Stomach smooth muscle (tissue), 2 donors: Measurements from ENCODE around the gene FABP6.

Experiments
- H3K27ac ChIP-seq: one replicate; pipeline ENCODE4 v1.7.0; 2013; ENCODE audit warnings: mild to moderate bottlenecking, low read length, inconsistent platforms
- H3K27me3 ChIP-seq, 2 donors: one replicate each; pipeline ENCODE4 v1.7.0; 2013; ENCODE audit warnings: low read length in 2 of 2; ENCODE audit not compliant: insufficient read depth in 2 of 2, control insufficient read depth in 1 of 2
- H3K36me3 ChIP-seq, 2 donors: one replicate each; pipeline ENCODE4 v1.7.0; 2013; ENCODE audit warnings: low read length in 2 of 2; ENCODE audit not compliant: control insufficient read depth in 2 of 2, insufficient read depth in 2 of 2
- H3K4me1 ChIP-seq: one replicate; pipeline ENCODE4 v1.7.0; 2013; ENCODE audit warnings: low read length; ENCODE audit not compliant: control insufficient read depth, insufficient read depth
- H3K4me3 ChIP-seq, 2 donors: one replicate each; pipeline ENCODE4 v1.7.0; 2013; ENCODE audit warnings: low read length in 2 of 2
- H3K9ac ChIP-seq, 2 donors: one replicate each; pipeline ENCODE4 v1.7.0; 2013; ENCODE audit warnings: low read length in 2 of 2, mild to moderate bottlenecking in 1 of 2
- H3K9me3 ChIP-seq, 2 donors: one replicate each; pipeline ENCODE4 v1.7.0; 2013; ENCODE audit warnings: low read length in 2 of 2; ENCODE audit not compliant: control insufficient read depth in 2 of 2
- donor health status: healthy.
- donor health status: Pancreatic carcinoma.

Gene FABP6

GRCh38 chr5:160250226-160250625 is 20.9 kb downstream of the FABP6 start:
- Histone ChIP-seq H3K9me3 (no peaks in the 10 kb centered on the region), H3K9ac (no peak overlapping the region), H3K4me1 (no peaks in the 10 kb centered on the region), H3K27ac (no peak overlapping the region), H3K4me3 (no peak overlapping the region), H3K36me3 (peaks cover 0 to 2% of the 10 kb centered on the region in 2 donors), H3K27me3 (no peaks in the 10 kb centered on the region)

GRCh38 chr5:160250826-160251225 is 21.5 kb downstream of the FABP6 start:
- Histone ChIP-seq H3K27ac (no peak overlapping the region), H3K27me3 (no peaks in the 10 kb centered on the region), H3K4me1 (no peaks in the 10 kb centered on the region), H3K4me3 (no peak overlapping the region), H3K9me3 (no peaks in the 10 kb centered on the region), H3K36me3 (peaks cover 0 to 2% of the 10 kb centered on the region in 2 donors), H3K9ac (no peak overlapping the region)

- Histone ChIP-seq H3K9ac (no peak overlapping the region), H3K9me3 (no peaks in the 10 kb centered on the region), H3K27ac (no peak overlapping the region), H3K4me3 (no peak overlapping the region), H3K36me3 (peaks cover 0 to 2% of the 10 kb centered on the region in 2 donors), H3K27me3 (no peaks in the 10 kb centered on the region), H3K4me1 (no peaks in the 10 kb centered on the region)
Observed at GRCh38 chr5:160251406-160252155, 22.3 kb downstream of the FABP6 start.

GRCh38 chr5:160252916-160253315 is 23.6 kb downstream of the FABP6 start:
- Histone ChIP-seq H3K27ac (no peak overlapping the region), H3K9ac (no peak overlapping the region), H3K4me1 (no peaks in the 10 kb centered on the region), H3K9me3 (no peaks in the 10 kb centered on the region), H3K4me3 (no peak overlapping the region), H3K27me3 (no peaks in the 10 kb centered on the region), H3K36me3 (peaks cover 0 to 2% of the 10 kb centered on the region in 2 donors)

GRCh38 chr5:160253441-160253840 is 24.1 kb downstream of the FABP6 start:
- Histone ChIP-seq H3K9ac (no peak overlapping the region), H3K27me3 (no peaks in the 10 kb centered on the region), H3K4me3 (no peak overlapping the region), H3K9me3 (no peaks in the 10 kb centered on the region), H3K4me1 (no peaks in the 10 kb centered on the region), H3K36me3 (peaks cover 0 to 2% of the 10 kb centered on the region in 2 donors), H3K27ac (no peak overlapping the region)

GRCh38 chr5:160254706-160255105 is 25.4 kb downstream of the FABP6 start:
- H3K36me3 ChIP-seq = peaks cover 0 to 2% of the 10 kb centered on the region in 2 donors
- no peaks in the 10 kb centered on the region for H3K9me3 ChIP-seq
- H3K27me3 ChIP-seq = no peaks in the 10 kb centered on the region
- no peaks in the 10 kb centered on the region for H3K4me1 ChIP-seq
- no peak overlapping the region for H3K4me3 ChIP-seq
- H3K9ac ChIP-seq = no peak overlapping the region
- H3K27ac ChIP-seq = no peak overlapping the region

- no peak overlapping the region for H3K27ac ChIP-seq
Observed at GRCh38 chr5:160259341-160259740, 30.0 kb downstream of the FABP6 start.

GRCh38 chr5:160260006-160260775 is 30.9 kb downstream of the FABP6 start:
- peaks cover 0 to 2% of the 10 kb centered on the region in 2 donors for H3K27me3 ChIP-seq
- no peaks in the 10 kb centered on the region for H3K9me3 ChIP-seq
- H3K27ac ChIP-seq = no peak overlapping the region
- H3K4me1 ChIP-seq = no peaks in the 10 kb centered on the region
- H3K4me3 ChIP-seq = no peak overlapping the region
- H3K36me3 ChIP-seq = no peaks in the 10 kb centered on the region
- no peak overlapping the region for H3K9ac ChIP-seq

More at GRCh38 chr5:160259341-160259740, 30.0 kb downstream of the FABP6 start:
- Histone ChIP-seq H3K9ac (no peak overlapping the region), H3K4me3 (no peak overlapping the region), H3K9me3 (no peaks in the 10 kb centered on the region), H3K36me3 (peaks cover 0 to 2% of the 10 kb centered on the region in 2 donors), H3K27me3 (peaks cover 0 to 2% of the 10 kb centered on the region in 2 donors), H3K4me1 (no peaks in the 10 kb centered on the region)

- H3K36me3 ChIP-seq = no peaks in the 10 kb centered on the region
- H3K4me1 ChIP-seq = no peaks in the 10 kb centered on the region
- H3K27me3 ChIP-seq = peaks cover 0 to 2% of the 10 kb centered on the region in 2 donors
- no peak overlapping the region for H3K27ac ChIP-seq
- no peak overlapping the region for H3K4me3 ChIP-seq
- H3K9ac ChIP-seq = no peak overlapping the region
- no peaks in the 10 kb centered on the region for H3K9me3 ChIP-seq
Observed at GRCh38 chr5:160260881-160261815, 31.8 kb downstream of the FABP6 start.
